COLO668 (cell line): ENCODE data around the gene FAM234B.

Experiments
- DNase-seq: peaks from one replicate; lab custom pipeline; 2025; ENCODE audit not compliant: unreplicated experiment; lab: John Stamatoyannopoulos, UW

Gene FAM234B

GRCh38 chr12:13114251-13115052, 70.3 kb downstream of the FAM234B start:
- DNase-seq = no peak

DNA sequence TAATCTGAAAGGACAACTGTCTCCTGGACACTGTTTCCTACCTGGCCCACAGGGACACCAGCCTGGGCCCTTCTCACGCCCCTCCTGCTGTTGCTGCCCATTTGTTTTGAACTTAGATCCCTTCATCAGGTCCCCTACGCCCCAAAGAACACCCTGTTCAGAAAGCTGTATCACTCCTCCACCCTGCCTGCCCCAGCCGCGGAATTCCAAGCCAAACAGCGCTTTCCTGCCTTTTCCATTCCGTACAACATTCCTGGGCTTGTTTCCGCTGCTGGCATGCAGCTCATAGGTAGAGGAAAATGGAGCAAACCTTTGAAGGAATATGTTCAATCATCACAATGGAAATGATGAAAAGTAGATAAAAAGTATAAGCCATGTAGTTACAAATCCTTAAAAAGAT, 72.1 kb downstream of the FAM234B start:
- no peak for DNase-seq

- no peak for DNase-seq
Measured at GRCh38 chr12:13117029-13117428, 72.8 kb downstream of the FAM234B start.

DNA sequence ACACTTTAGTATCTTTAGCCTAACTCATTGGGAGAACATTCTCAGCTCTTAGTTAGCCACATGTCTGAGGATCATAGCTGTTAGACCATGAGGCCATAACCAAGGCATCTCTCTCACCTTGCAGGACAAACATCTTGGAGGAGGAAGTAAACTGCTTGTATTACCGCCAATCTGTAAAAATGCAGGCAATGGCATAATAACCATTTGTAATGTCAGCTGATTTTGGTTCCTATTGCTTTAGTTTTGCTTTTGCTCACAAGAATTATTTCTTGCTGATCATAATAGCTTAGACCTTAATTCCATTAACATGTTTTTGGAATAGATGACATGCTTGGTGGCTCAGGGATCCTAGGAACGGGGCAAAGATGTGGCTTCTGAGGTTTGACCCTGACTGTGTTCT, 75.6 kb downstream of the FAM234B start:
- DNase-seq = no peak

GRCh38 chr12:13120413-13120812, 76.2 kb downstream of the FAM234B start:
- no peak for DNase-seq

DNA sequence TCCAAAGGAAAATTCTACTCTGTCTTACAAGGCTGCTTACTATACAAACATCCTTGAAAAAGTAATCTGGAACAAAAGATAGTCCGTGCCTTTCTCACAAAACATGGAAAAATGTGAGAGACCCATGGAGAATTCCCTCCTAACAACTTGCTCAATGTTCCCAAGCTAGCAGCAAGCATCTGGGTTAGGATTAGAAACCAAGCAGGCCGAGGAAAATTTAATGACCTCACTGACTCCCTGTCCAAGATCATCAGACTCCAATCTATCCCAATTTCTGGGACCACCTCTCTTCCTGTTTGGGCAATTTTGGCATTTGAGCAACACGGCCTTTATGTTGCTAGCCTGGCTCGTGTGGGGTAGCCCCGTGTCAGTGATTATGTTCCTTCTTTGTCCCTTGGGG, 77.4 kb downstream of the FAM234B start:
- no peak for DNase-seq

DNA sequence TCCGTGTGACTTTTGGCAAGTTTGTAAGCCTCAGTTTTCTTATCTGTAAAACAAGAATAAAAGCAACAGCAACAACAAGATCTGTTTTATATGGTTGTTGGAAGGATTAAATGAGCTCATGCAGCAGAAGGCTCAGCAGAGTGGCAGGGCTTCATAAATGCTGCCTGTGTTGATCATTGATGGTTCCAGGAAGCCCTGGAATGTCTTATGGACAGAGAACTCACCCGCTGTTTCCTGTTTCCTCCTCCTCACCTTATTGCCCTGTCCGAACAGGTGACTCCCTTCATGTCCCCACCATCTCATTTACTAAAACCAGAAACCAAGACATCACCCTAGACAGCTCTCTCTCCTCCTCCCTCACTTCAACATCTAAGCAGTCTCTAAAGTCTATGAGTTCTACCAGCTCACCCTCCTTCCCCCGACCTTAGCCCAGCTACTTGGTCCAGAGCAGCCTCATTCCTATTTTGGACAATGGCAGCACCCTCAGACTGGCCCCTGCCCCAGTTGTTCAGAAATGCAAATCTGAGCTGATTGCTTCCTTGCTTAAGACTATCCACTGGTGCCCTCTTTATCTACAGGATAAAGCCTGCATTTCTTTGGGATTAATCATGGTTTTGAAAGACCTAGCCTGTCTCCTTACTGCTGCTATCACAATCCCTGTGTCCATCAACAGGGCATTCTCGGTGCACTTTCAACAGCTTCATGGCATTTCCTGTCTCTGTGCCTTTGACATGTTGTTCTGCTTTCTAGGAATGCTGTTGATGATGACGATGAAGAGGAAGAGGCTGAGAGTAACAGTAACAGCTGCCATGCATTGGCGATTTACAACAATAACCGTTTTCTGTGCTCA, 80.7 kb downstream of the FAM234B start:
- no peak for DNase-seq

DNA sequence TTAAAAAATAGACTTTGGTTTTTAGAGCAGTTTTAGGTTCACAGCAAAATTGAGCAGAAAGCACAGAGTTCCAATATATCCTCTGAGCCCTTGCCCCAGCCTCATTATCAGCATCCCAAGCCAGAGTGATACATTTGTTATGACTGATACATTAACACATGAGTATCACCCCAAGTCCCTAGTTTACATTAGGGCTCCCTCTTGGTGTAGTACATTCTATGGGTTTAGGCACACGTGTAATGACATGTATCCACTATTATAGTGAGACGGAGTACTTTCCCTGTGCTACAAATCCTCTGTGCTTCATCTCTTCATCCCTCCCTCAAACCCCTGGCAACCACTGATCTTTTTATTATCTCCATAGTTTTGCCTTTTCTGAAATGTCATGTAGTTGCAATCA, 81.8 kb downstream of the FAM234B start:
- DNase-seq = no peak

DNA sequence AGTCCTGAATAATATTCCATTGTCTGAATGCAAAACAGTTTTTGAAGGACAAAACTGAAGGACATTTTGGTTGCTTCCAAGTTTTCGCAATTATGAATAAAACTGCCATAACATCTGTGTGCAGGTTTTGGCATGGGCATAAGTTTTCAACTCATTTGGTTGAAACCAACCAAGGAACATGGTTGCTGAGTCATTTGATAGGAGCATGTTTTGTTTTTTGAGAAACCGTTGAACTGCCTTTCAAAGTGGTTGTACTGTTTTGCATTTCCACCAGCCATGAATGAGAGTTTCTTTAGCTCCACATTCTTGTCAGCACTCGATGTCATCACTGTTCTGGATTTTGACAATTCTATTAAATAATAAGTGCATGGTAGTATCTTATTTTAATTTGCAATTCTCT, 82.3 kb downstream of the FAM234B start:
- DNase-seq = no peak

DNA sequence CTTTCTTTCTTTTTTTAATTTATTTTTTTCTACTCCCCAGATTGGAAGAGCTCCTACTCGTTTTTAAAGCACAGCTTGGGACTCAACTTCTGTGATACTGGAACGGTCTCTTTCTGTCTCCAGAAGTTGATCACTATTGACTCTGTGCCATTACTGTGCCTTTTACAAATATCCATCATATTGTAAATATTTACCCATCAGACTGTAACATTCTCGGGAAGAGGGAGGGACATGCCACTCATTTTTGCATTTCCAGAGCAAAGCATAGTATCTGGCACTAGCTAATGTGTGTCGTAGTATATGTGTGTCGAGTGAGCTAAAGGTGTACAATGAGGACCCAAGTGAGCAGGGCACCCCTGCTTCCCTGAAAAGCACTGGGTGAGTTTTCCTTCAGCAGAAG, 83.3 kb downstream of the FAM234B start:
- DNase-seq = no peak

DNA sequence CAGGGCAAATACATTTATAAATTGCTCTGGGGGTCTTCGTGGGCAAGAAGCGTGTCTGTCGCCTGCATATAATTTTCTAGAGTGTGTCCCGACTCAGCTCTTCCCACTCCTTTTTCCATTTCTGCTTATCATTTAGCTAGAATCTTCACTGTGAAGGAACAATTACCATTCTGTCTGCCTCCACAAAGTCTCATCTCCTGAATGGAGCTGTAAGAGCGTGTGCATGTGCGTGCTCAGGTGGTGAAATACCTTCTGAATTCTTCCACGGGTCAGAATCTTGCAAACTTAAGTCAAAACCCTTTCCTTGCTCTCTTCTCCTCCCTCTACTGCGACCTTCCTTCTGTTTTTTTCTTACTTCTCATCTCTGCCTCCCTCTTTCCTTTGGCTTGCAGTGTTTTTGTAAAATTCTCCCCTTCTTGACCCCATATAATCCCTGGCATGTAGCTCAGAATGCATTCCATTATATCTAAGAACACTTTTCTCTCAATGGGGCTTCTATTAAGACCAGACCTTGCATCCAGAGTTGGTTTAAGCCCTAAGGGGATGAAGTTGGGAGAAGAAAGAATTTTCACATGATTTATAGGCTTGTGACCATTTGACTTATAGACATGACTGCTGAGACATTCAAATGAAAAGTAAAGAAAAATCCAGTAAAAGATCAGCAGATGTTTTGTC, 84.2 kb downstream of the FAM234B start:
- DNase-seq = no peak

DNA sequence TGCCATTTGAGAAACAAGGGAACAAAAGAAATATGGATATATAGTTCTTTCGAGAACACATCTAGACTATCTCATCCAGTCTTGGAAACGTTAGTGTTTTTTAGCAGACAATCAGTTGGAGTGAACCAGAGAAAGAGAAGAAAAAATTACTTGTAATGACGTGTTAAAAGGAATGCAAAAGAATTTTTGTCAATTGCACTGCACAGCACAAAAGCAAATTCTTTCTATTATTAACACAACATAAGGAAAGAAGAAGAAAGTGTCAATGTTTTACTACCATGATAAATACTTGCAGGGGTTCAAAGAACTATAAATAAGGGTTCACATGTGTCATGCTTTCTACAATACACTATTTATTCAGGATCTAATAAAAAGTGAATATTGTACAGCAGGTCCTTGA, 86.8 kb downstream of the FAM234B start:
- no peak for DNase-seq
